NCI-H510A treated with DMSO at 0.1 percent for 48 hours (cell line): Measurements from ENCODE around the gene PLEKHG4B.
"Not testable (repeated sequence)": the region's sequence is repeated elsewhere in the genome, so short reads cannot be mapped to it uniquely, and the experiment has no call there.

Source experiments
- DNase-seq: peaks from one replicate; lab custom pipeline; 2025; lab: John Stamatoyannopoulos, UW

Gene PLEKHG4B

GRCh38 chr5:157126-157715, 65.3 kb downstream of the PLEKHG4B start:
- DNase-seq, result no peak

GRCh38 chr5:157801-158200, 65.8 kb downstream of the PLEKHG4B start:
- DNase-seq, result no peak

GRCh38 chr5:158807-159447, 67.0 kb downstream of the PLEKHG4B start:
- DNase-seq, result no peak

- no peak for DNase-seq
Observed at GRCh38 chr5:159448-160172, 67.6 kb downstream of the PLEKHG4B start.

GRCh38 chr5:160173-160510, 68.2 kb downstream of the PLEKHG4B start:
- DNase-seq, result no peak

GRCh38 chr5:160921-161802, 69.2 kb downstream of the PLEKHG4B start:
- DNase-seq, result no peak

GRCh38 chr5:161803-162110, 69.8 kb downstream of the PLEKHG4B start:
- DNase-seq, result no peak

- no peak for DNase-seq
Observed at GRCh38 chr5:162190-162564, 70.2 kb downstream of the PLEKHG4B start.

- DNase-seq, result no peak
Observed at GRCh38 chr5:162565-163337, 70.8 kb downstream of the PLEKHG4B start.

- no peak for DNase-seq
Observed at GRCh38 chr5:163338-163620, 71.3 kb downstream of the PLEKHG4B start.

- DNase-seq, result no peak
Observed at GRCh38 chr5:163841-164240, 71.9 kb downstream of the PLEKHG4B start.

GRCh38 chr5:164244-164643, 72.3 kb downstream of the PLEKHG4B start:
- no peak for DNase-seq

GRCh38 chr5:164783-165182, 72.8 kb downstream of the PLEKHG4B start:
- DNase-seq, result not testable (repeated sequence)

GRCh38 chr5:166441-167372, 74.7 kb downstream of the PLEKHG4B start:
- no peak for DNase-seq

- DNase-seq, result no peak
Observed at GRCh38 chr5:167511-167910, 75.5 kb downstream of the PLEKHG4B start.

GRCh38 chr5:167982-168660, 76.2 kb downstream of the PLEKHG4B start:
- DNase-seq, result no peak

GRCh38 chr5:169071-169727, 77.2 kb downstream of the PLEKHG4B start:
- no peak for DNase-seq

- no peak for DNase-seq
Observed at GRCh38 chr5:169728-170094, 77.7 kb downstream of the PLEKHG4B start.

GRCh38 chr5:170971-171800, 79.2 kb downstream of the PLEKHG4B start:
- DNase-seq, result no peak
